ENCODE measurements around the gene DHX35. TPM values are rescaled to one million over a fixed set of nuclear protein-coding genes. Genes with fewer than 3 reads are reported as not detected.

Gene DHX35
- total RNA-seq, 2 experiments from 2014 or later: 7.3 to 7.6 TPM

- Histone ChIP-seq H3K27me3 (ENCODE audit: control insufficient read depth in 1 of 2, insufficient read depth in 2 of 2, low read length in 2 of 2) (no peaks in the 10 kb centered on the region), H3K4me1 (ENCODE audit: insufficient read depth, low read length) (peaks cover 15% of the 10 kb centered on the region), H3K36me3 (ENCODE audit: insufficient read depth, low read length) (no peaks in the 10 kb centered on the region), H3K4me3 (ENCODE audit: low read length) (no peak overlapping the region), H3K27ac (ENCODE audit: low read depth in 1 of 2, low read length in 2 of 2) (no peak overlapping the region), H3K9me3 (ENCODE audit: control insufficient read depth in 1 of 2, insufficient read depth in 1 of 2, low read length in 2 of 2) (no peaks in the 10 kb centered on the region)
- Mint-ChIP-seq H3K9me3 (no peaks in the 10 kb centered on the region), H3K36me3 (ENCODE audit: low read depth) (peaks cover 6% of the 10 kb centered on the region), H3K27me3 (no peaks in the 10 kb centered on the region), H3K4me1 (ENCODE audit: low read depth) (peaks cover 11% of the 10 kb centered on the region), H3K27ac (peak overlapping the region; percentile 53), H3K4me3 (peak overlapping the region; percentile 78)
- intact Hi-C loops (cut with DNase I, micrococcal nuclease): loop anchor here (1.0 to 5.0 kb wide), 3 partner anchors 121 to 1914 kb away; partner anchors contain the start of gene FAM83D (in 1 of the 2)
- peak; percentile 95 for TF ChIP-seq CTCF (IDR thresholded peaks at IDR 0.05)
- ATAC-seq (ENCODE audit: poor library complexity) (peak; percentile 66), DNase-seq (peak; percentile 44 to 85 (median 60))
- CTCF ChIA-PET: interaction anchor here (0.8 to 2.5 kb wide), 2 partner anchors 32 to 34 kb away, joined by 3 to 24 read pairs; no protein-coding TSS in a partner anchor
- POLR2A ChIA-PET: interaction anchor here (1.2 kb wide), 1 partner anchor 33 kb away, joined by 4 read pairs; no protein-coding TSS in a partner anchor
Measured at GRCh38 chr20:39048000-39048696, 86.0 kb downstream of the DHX35 start.

GRCh38 chr20:39049148-39049547 lies 87.0 kb downstream of the DHX35 start:
- ChIA-PET CTCF (interaction anchor here (1.6 to 2.5 kb wide), 4 partner anchors 33 to 1914 kb away, joined by 3 to 24 read pairs (median 5); partner anchors contain the start of genes ACTR5 and FAM83D), POLR2A (interaction anchor here (1.2 kb wide), 1 partner anchor 32 kb away, joined by 4 read pairs; no protein-coding TSS in a partner anchor)
- no peaks in the 10 kb centered on the region for H3K9me3 Mint-ChIP-seq
- no peak overlapping the region for H3K27ac Mint-ChIP-seq
- no peak overlapping the region for H3K27ac ChIP-seq (ENCODE audit: low read depth in 1 of 2, low read length in 2 of 2)
- peaks cover 11% of the 10 kb centered on the region for H3K4me1 Mint-ChIP-seq (ENCODE audit: low read depth)
- H3K27me3 ChIP-seq (ENCODE audit: control insufficient read depth in 1 of 2, insufficient read depth in 2 of 2, low read length in 2 of 2): peaks cover 0 to 2% of the 10 kb centered on the region in 2 experiments
- no peak overlapping the region for H3K4me3 ChIP-seq (ENCODE audit: low read length)
- TF ChIP-seq CTCF (IDR thresholded peaks at IDR 0.05): no peak
- DNase-seq: peak in 3 of 14 experiments; percentile 4 to 22 (median 16)
- H3K4me3 Mint-ChIP-seq: no peak overlapping the region
- no peaks in the 10 kb centered on the region for H3K27me3 Mint-ChIP-seq
- H3K36me3 ChIP-seq (ENCODE audit: insufficient read depth, low read length): no peaks in the 10 kb centered on the region
- no peaks in the 10 kb centered on the region for H3K36me3 Mint-ChIP-seq (ENCODE audit: low read depth)
- no peak for ATAC-seq (ENCODE audit: poor library complexity)
- peaks cover 15% of the 10 kb centered on the region for H3K4me1 ChIP-seq (ENCODE audit: insufficient read depth, low read length)
- no peaks in the 10 kb centered on the region for H3K9me3 ChIP-seq (ENCODE audit: control insufficient read depth in 1 of 2, insufficient read depth in 1 of 2, low read length in 2 of 2)
- intact Hi-C loops (cut with DNase I, micrococcal nuclease): loop anchor here in 1 of 2 experiments (2.0 to 5.0 kb wide), 2 partner anchors 122 to 1913 kb away; partner anchors contain the start of gene FAM83D

- H3K27me3 Mint-ChIP-seq: no peaks in the 10 kb centered on the region
- intact Hi-C loops (cut with DNase I, micrococcal nuclease): loop anchor here (1.0 to 5.0 kb wide), 4 partner anchors 31 to 1912 kb away; partner anchors contain the start of genes ACTR5 (in 1 of the 2) and FAM83D (in 1 of the 2)
- Histone ChIP-seq H3K4me3 (ENCODE audit: low read length) (peak overlapping the region; percentile 79), H3K27ac (ENCODE audit: low read depth in 1 of 2, low read length in 2 of 2) (peak overlapping the region in 1 of 2 donors; percentile 35), H3K9me3 (ENCODE audit: control insufficient read depth in 1 of 2, insufficient read depth in 1 of 2, low read length in 2 of 2) (no peaks in the 10 kb centered on the region), H3K36me3 (ENCODE audit: insufficient read depth, low read length) (no peaks in the 10 kb centered on the region), H3K27me3 (ENCODE audit: control insufficient read depth in 1 of 2, insufficient read depth in 2 of 2, low read length in 2 of 2) (peaks cover 0 to 2% of the 10 kb centered on the region in 2 experiments), H3K4me1 (ENCODE audit: insufficient read depth, low read length) (peaks cover 15% of the 10 kb centered on the region)
- ATAC-seq (ENCODE audit: poor library complexity): peak; percentile 88
- TF ChIP-seq CTCF (IDR thresholded peaks at IDR 0.05): peak; percentile 99
- CTCF ChIA-PET: interaction anchor here (0.7 to 2.5 kb wide), 7 partner anchors 24 to 1913 kb away, joined by 3 to 24 read pairs (median 3); partner anchors contain the start of genes ACTR5, DHX35 and FAM83D
- no peaks in the 10 kb centered on the region for H3K36me3 Mint-ChIP-seq (ENCODE audit: low read depth)
- peak; percentile 55 to 90 (median 76) for DNase-seq
- POLR2A ChIA-PET: interaction anchor here (1.0 to 1.4 kb wide), 3 partner anchors 9 to 31 kb away, joined by 3 to 4 read pairs (median 3); no protein-coding TSS in a partner anchor
- peak overlapping the region; percentile 25 for H3K27ac Mint-ChIP-seq
- no peaks in the 10 kb centered on the region for H3K9me3 Mint-ChIP-seq
- H3K4me1 Mint-ChIP-seq (ENCODE audit: low read depth): peaks cover 11% of the 10 kb centered on the region
- peak overlapping the region; percentile 84 for H3K4me3 Mint-ChIP-seq
Measured at GRCh38 chr20:39049684-39050554, 87.8 kb downstream of the DHX35 start.
